8988T (cell line): ENCODE data around the gene CSE1L.
"Not testable (repeated sequence)": the region's sequence is repeated elsewhere in the genome, so short reads cannot be mapped to it uniquely, and the experiment has no call there.

Experiments used
- DNase-seq: peaks from one replicate; pipeline ENCODE4 v3.0.0; 2011

CSE1L gene

GRCh38 chr20:49132995-49133478, 86.9 kb downstream of the CSE1L start:
- DNase-seq: no peak

GRCh38 chr20:49133571-49133970, 87.5 kb downstream of the CSE1L start:
- DNase-seq: no peak

- DNase-seq: not testable (repeated sequence)
Measured at GRCh38 chr20:49134797-49135196, 88.7 kb downstream of the CSE1L start.

- DNase-seq: no peak
Measured at GRCh38 chr20:49136817-49137571, 90.9 kb downstream of the CSE1L start.

- no peak for DNase-seq
Measured at GRCh38 chr20:49138431-49138830, 92.3 kb downstream of the CSE1L start.

- DNase-seq: no peak
Measured at GRCh38 chr20:49140411-49140810, 94.3 kb downstream of the CSE1L start.

GRCh38 chr20:49140834-49141233, 94.7 kb downstream of the CSE1L start:
- no peak for DNase-seq
